GM19023 (cell line): Measurements from ENCODE around the gene ECE2.

Experiments
- ATAC-seq: cut with Tn5 transposase; IDR thresholded peaks from one replicate; pipeline ENCODE4 v1.9.1; 2021; ENCODE audit warnings: mild to moderate bottlenecking, moderate library complexity; ENCODE audit not compliant: unreplicated experiment

The ECE2 gene

DNA sequence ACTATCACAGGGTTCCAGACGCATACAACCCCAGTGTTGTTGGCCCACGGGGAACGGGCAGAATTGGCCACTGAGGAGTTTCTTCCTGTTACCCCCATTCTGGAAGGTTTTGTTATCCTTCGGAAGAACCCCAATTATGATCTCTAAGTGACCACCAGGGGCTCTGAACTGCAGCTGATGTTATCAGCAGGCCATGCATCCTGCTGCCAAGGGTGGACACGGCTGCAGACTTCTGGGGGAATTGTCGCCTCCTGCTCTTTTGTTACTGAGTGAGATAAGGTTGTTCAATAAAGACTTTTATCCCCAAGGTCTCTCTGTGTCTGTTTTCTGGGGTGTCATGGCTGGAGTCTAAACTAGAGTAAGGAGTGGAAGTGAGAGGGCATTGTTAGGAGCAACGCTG lies 32.9 kb downstream of the ECE2 start:
- ATAC-seq: no peak

DNA sequence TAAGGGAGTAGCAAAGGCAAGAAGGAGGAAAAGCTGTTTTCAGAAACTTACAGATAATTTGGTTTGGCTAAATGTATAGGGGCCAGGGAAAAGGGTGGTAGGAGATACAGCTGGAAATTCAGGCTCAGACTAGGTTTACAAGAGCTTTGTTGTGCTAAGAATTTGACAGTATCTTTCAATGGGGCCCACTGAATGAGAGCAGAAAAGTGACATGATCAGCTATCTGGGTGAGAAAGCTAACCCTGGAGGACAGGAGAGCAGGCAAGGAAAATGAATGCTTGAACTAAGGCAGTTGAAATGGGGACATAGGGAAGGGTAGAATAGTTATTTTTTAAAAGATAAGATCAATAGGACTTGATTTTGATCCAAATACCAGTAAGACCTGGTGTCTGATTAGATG lies 35.8 kb downstream of the ECE2 start:
- no peak for ATAC-seq

DNA sequence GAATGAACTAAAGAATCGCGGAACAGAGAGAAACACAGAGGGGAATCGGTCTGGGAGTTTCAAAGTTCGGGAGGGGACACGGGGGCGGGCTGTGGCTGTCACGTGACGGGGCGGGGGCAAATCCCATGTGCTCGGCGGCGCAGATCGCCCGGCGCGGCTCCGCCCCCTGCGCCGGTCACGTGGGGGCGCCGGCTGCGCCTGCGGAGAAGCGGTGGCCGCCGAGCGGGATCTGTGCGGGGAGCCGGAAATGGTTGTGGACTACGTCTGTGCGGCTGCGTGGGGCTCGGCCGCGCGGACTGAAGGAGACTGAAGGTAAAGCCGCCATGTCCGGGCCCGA lies 38.5 kb downstream of the ECE2 start, which contains the start of gene EIF4G1:
EIF4G1 (plus strand) TSS at position 244 of the 337 bp plus-strand sequence. CDS start 1,191 bp downstream, outside the sequence.
- ATAC-seq: peak; percentile 86

DNA sequence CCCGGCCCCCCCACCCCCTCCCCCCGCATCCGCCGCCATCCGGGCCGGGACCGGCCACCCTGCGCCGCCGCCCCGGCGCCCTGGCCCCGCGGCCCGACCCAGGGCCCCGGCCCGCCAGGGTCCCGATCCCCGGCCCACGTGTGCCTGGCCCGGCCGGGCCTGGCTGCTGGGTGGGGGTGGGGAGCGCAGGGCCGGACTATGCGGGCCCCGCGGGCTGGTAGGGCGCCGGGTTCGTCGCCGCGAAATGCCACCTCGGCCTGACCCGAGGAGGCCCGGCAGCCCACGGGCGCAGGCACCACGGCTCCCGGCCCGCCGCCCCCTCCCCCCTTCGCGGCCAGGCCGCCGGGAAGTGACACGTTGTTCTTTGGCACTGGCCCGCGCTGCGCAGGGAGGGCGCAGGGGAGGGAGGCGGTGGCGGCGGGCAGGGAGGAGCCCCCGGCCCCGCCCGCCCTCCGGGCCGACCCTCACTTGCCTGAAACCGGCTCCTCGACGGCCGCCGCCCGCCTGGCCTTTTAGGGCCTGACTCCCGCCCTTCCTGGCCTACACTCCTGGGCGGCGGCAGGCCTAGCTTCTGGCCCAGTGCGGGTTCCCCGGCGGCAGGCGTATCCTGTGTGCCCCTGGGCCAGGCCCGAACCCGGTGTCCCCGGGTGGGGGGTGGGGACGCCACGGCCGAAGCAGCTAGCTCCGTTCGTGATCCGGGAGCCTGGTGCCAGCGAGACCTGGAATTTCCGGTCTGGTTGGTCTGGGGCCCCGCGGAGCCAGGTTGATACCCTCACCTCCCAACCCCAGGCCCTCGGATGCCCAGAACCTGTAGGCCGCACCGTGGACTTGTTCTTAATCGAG lies 39.1 kb downstream of the ECE2 start:
- peak; percentile 48 for ATAC-seq

DNA sequence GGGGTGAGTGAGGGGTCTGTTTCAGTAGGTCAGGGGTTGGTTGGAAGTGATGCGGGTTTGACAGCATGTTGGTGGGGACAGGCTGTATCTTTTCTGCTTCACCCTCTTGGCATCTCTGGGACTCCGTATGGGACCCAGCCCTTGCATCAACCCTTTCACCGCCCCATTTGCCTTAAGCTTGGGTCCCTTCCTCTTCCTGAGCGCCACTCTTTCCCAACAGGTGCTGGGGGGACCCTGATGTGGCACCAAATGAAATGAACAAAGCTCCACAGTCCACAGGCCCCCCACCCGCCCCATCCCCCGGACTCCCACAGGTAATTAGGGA lies 39.7 kb downstream of the ECE2 start:
- ATAC-seq: peak; percentile 4

DNA sequence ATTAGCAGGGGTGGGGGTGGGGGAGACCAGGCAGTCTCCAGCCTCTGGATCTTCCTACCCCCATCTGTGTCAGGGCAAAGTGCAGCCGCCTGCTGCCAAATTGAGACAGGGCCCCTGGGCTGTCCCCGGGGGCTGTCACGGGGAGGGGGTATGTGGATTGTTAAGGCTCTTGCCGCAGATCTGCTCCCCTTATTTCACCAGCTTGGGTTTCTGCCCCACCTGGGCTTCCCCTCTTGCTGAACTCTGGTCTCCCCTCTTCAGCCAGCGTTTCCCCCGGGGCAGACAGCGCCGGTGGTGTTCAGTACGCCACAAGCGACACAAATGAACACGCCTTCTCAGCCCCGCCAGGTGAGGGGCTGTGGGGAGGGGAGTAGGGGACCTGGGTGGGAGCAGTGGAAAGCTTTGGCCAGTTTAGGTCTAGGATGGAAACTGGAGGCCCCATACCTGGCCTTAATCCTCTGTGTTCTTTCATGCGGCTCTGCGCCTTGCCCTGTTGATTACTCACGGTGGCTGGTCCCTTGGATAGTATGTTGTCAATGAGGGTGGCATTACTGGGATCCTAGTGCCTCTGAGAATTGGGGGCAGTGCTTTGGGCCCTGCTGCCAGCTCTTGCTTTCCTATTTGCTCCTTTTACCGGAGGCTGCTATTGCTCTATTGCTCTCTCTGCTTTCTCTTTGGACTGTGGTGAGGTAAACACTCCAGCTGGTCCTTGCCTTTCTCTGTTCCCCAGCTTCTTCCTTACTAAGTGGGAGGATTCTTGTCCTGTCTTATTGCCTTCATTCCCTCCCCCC lies 40.2 kb downstream of the ECE2 start:
- no peak for ATAC-seq

DNA sequence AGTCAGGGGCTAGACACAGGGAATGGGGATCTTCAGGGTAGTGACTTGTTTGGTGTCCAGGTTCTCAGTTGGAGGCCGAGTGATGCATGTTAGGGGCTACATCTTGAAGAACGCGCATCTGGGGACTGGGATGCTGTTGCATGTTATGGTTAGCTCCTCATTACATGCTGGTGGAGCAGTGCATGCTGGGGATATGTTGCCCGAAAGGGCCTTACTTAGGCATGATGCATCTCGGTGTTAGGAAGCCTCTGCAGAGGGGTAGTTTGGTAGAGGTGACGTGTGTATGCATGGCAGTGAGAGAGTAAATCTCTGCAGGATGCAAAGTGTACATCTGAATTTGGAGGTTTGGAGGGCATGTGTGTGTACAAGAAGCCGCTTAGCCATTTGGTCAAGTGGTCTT lies 41.0 kb downstream of the ECE2 start:
- ATAC-seq: no peak

DNA sequence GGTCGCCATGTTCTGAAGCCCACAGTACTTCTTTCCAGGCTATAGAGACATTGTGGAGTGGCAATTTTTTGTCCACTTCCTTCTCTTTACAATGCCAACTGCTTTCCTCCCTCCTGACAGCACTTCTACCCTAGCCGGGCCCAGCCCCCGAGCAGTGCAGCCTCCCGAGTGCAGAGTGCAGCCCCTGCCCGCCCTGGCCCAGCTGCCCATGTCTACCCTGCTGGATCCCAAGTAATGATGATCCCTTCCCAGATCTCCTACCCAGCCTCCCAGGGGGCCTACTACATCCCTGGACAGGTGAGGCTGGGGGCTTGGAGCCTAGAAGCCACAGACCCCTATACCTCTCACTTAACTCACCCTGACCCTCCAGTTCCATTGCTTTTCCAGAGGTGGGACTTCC lies 41.4 kb downstream of the ECE2 start:
- no peak for ATAC-seq

DNA sequence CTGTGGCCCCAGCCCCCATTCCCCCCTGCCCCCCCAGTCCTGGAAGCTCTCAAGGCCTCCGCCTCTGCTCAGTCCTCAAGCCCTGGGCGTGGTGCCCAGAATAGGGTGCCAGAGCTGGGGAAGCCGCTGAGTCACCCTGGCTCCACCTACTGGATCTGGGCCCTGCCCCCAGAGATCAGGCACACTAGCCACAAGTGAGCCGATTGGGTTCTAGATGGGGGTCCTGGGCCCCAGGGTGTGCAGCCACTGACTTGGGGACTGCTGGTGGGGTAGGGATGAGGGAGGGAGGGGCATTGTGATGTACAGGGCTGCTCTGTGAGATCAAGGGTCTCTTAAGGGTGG lies 44.3 kb downstream of the ECE2 start:
- no peak for ATAC-seq

DNA sequence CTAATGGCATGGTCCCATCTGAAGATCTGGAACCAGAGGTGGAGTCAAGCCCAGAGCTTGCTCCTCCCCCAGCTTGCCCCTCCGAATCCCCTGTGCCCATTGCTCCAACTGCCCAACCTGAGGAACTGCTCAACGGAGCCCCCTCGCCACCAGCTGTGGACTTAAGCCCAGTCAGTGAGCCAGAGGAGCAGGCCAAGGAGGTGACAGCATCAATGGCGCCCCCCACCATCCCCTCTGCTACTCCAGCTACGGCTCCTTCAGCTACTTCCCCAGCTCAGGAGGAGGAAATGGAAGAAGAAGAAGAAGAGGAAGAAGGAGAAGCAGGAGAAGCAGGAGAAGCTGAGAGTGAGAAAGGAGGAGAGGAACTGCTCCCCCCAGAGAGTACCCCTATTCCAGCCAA lies 45.8 kb downstream of the ECE2 start:
- ATAC-seq: no peak

DNA sequence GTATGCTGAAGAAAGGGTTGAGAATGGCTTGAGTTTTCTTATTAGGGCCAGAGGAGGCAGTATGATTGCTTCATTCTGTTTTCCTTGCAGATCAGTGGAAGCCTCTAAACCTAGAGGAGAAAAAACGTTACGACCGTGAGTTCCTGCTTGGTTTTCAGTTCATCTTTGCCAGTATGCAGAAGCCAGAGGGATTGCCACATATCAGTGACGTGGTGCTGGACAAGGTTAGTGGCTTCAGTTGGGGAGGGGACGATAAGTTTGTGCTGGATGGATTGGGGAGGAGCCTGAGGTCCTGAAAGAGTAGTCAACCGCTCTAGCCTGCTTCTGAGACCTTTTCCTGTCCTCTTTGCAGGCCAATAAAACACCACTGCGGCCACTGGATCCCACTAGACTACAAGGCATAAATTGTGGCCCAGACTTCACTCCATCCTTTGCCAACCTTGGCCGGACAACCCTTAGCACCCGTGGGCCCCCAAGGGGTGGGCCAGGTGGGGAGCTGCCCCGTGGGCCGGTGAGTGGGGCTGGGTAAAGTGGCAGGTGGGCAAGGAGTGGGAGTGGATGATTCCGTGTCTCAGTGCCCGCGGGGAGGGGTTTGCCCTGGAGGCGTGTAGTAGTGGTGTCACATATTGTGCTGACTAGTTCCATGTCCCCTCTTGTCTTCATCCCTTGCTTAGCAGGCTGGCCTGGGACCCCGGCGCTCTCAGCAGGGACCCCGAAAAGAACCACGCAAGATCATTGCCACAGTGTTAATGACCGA lies 47.1 kb downstream of the ECE2 start:
- ATAC-seq: no peak

DNA sequence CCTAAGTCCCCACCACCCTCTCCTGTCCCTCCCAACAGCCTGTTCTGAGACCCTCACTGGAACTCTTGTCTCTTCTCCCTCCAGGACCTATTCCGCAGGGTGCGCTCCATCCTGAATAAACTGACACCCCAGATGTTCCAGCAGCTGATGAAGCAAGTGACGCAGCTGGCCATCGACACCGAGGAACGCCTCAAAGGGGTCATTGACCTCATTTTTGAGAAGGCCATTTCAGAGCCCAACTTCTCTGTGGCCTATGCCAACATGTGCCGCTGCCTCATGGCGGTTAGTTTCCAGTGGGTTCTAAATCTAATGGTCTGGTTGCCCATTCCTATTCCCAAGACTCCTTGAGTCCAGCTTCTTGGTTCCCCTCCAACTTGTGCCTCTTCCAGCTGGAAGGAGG lies 47.9 kb downstream of the ECE2 start:
- no peak for ATAC-seq

DNA sequence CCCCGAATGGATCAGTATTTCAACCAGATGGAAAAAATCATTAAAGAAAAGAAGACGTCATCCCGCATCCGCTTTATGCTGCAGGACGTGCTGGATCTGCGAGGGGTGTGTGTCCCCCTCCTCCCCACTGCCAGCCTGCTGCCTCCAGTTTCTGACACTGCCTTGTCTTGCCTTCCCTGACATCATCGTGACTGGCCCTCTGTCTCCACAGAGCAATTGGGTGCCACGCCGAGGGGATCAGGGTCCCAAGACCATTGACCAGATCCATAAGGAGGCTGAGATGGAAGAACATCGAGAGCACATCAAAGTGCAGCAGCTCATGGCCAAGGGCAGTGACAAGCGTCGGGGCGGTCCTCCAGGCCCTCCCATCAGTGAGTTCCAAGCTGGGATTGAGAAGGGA lies 49.4 kb downstream of the ECE2 start:
- no peak for ATAC-seq

DNA sequence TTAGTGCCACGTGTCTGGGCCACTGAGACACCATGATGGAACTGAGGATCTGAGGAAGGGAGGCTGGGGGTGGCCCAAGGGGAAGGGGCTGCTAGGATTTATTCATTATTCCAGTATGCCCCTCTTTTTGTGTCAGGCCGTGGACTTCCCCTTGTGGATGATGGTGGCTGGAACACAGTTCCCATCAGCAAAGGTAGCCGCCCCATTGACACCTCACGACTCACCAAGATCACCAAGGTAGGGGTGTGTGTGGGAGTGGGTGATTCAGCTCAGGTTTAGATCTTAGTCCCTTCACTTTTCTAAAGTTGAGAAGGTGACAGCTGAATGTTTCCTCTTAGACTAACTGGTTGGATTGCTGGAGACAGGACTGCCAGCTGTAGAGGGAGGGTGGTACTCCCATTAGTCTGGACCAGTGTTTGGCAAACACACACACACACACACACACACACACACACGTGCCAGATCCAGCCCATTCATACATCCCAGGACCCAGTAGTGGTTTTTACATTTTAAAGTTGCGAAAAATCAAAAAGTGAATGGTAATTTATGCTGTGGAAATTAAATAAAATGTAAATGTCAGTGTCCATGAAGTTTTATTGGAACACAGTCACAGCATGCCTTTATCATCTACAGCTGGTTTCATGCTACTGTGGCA lies 50.0 kb downstream of the ECE2 start:
- no peak for ATAC-seq

DNA sequence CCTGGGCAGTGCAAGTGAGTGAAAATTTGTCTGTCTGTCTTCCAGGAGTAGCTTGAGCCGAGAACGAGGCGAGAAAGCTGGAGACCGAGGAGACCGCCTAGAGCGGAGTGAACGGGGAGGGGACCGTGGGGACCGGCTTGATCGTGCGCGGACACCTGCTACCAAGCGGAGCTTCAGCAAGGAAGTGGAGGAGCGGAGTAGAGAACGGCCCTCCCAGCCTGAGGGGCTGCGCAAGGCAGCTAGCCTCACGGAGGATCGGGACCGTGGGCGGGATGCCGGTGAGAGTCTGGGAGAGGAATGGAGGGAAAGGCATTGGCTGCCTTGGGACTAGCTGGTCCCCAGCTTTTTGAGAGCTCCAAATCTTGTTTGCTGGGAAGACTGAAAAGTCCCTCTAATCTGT lies 51.3 kb downstream of the ECE2 start:
- ATAC-seq: no peak

DNA sequence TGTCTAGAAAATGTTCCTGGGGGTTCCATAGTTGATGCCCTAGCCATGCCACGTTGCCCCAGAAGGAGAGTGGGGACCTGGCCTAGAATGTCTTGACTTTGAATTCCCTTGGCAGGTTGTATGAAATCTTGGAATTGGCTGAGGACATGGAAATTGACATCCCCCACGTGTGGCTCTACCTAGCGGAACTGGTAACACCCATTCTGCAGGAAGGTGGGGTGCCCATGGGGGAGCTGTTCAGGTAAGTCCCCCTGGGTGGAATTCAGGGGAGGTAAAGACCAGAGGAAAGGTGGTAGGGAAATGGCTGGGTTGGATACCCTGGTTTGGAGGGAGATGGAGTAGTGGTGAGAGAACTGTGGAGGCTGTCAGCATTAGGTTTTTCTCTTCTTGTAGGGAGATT lies 52.7 kb downstream of the ECE2 start:
- no peak for ATAC-seq

DNA sequence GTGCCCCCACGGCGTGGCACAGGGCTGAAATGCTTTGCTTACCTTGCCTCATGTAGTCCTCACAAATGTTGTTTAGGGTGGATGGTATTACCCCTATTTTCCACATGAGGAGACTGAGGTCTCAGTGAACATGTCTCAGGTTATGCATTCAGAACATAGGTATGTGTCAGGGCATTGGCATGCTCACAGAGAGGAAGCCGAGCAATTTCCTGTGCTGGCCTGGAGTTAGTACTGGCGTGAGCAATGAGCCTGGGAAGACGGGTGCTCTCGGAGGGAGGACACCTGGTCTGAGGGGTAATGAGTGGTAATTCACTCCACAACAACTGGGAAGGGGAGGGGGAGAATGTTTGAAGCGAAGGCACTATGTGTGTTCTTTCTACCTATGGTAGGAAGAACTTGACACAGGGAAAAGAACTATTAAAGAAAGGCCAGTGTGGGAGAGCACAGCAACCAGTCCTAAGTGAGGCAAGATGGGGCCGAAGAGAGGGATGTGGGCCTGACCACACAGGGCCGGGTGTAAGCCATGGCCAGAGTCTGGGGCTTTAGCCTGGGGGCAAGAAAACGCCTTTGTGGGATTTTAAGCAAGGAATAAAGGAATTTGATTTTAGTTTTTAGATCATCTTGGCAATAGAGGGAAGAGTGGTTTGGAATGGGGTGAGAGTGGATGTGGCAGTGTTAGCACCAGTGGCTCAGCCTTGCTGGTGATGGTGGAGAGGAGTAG lies 56.7 kb downstream of the ECE2 start:
- no peak for ATAC-seq

DNA sequence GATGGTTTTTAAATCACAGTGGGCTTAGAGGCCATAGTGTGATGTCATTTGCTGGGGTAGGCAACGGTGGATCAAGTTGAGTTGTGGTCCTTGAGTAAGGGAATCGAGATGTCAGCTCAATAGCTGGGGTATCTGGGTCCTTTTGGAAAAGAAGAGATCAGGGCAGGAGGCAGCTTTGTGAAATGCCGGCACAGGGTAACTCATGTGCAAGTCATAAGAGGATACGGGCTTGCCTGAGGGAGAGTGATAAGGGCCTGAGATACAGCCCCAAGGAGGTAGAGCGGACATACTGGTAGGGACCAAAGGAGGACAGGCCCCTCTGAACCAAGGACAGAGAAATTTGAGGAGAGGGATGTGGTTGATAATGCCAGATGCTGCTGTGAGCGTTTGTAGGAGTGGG lies 57.4 kb downstream of the ECE2 start:
- no peak for ATAC-seq

DNA sequence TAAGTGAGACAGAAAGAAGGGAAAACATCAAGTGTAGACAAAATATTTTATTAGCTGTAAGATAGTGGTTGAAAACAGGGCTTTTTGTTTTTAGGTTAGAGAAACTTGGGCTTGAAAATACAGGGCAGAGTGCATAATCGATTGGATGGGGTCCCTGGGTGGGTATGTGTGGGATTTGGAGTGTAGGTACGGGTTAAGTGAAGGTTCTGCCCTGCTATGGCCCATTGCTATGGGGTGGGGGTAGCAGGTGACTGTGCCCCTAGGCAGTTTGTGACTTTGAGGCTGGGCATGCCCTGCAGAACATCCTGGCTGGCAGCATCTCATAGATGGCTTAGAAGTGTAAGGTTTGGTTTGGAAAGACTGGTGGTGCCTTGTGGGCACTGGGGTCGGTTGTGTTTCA lies 57.9 kb downstream of the ECE2 start:
- no peak for ATAC-seq

DNA sequence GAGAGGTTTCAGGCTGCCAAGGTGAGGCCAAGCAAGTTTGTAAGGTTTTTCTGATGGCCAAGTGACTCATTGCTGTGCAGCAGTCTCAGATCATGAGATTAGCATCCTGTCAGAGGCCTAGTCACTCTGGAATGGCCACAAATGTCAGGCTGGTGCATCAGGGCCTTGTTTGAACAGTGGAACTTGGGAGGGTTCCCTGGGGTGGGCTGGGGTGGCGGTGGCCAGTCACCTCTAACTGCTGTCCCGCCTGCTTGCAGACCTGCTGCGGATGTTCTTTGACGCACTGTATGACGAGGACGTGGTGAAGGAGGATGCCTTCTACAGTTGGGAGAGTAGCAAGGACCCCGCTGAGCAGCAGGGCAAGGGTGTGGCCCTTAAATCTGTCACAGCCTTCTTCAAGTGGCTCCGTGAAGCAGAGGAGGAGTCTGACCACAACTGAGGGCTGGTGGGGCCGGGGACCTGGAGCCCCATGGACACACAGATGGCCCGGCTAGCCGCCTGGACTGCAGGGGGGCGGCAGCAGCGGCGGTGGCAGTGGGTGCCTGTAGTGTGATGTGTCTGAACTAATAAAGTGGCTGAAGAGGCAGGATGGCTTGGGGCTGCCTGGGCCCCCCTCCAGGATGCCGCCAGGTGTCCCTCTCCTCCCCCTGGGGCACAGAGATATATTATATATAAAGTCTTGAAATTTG lies 58.8 kb downstream of the ECE2 start:
- no peak for ATAC-seq
